ENCODE data around the gene HSF4.

The HSF4 gene

GRCh38 chr16:67148221-67148620, 16.3 kb upstream of the HSF4 start:
- Histone ChIP-seq H3K4me1 (0 out of 2 replicates have a peak, but pooled peaks cover 2% of the 10 kb centered on the region), H3K9me3 (no peaks in the 10 kb centered on the region), H3K4me3 (ENCODE audit: low read depth, low read length) (no peak overlapping the region), H3K27me3 (no peaks in the 10 kb centered on the region), H3K36me3 (peaks cover 50% of the 10 kb centered on the region)
- TF ChIP-seq CTCF (IDR thresholded peaks at IDR 0.05; ENCODE audit: low read depth, low read length), result no peak
- no peak for DNase-seq

- Histone ChIP-seq H3K36me3 (peaks cover 44% of the 10 kb centered on the region), H3K27me3 (no peaks in the 10 kb centered on the region), H3K4me1 (0 out of 2 replicates have a peak, but pooled peaks cover 2% of the 10 kb centered on the region), H3K9me3 (no peaks in the 10 kb centered on the region), H3K4me3 (ENCODE audit: low read depth, low read length) (no peak overlapping the region)
- TF ChIP-seq CTCF (IDR thresholded peaks at IDR 0.05; ENCODE audit: low read depth, low read length), result no peak
- no peak for DNase-seq
These were observed 15.8 kb upstream of the HSF4 start for GRCh38 chr16:67148656-67149275.

- no peak for TF ChIP-seq CTCF (IDR thresholded peaks at IDR 0.05; ENCODE audit: low read depth, low read length)
- DNase-seq, result peak; percentile 13
- no peaks in the 10 kb centered on the region for H3K27me3 ChIP-seq
- H3K4me3 ChIP-seq (ENCODE audit: low read depth, low read length), result no peak overlapping the region
- 0 out of 2 replicates have a peak, but pooled peaks cover 2% of the 10 kb centered on the region for H3K4me1 ChIP-seq
- peaks cover 37% of the 10 kb centered on the region for H3K36me3 ChIP-seq
- H3K9me3 ChIP-seq, result no peaks in the 10 kb centered on the region
These were observed 15.1 kb upstream of the HSF4 start for GRCh38 chr16:67149276-67150046.

- Histone ChIP-seq H3K36me3 (peaks cover 31% of the 10 kb centered on the region), H3K9me3 (no peaks in the 10 kb centered on the region), H3K4me1 (0 out of 2 replicates have a peak, but pooled peaks cover 2% of the 10 kb centered on the region), H3K27me3 (peaks cover 2% of the 10 kb centered on the region; the same call in 1 of the 2 replicates), H3K4me3 (ENCODE audit: low read depth, low read length) (peak overlapping the region; percentile 77)
- peak; percentile 72 for DNase-seq
- TF ChIP-seq CTCF (IDR thresholded peaks at IDR 0.05; ENCODE audit: low read depth, low read length), result peak; percentile 21
These were observed 14.3 kb upstream of the HSF4 start for GRCh38 chr16:67150047-67150832.

- Histone ChIP-seq H3K27me3 (peaks cover 8% of the 10 kb centered on the region), H3K4me1 (0 out of 2 replicates have a peak, but pooled peaks cover 2% of the 10 kb centered on the region), H3K4me3 (ENCODE audit: low read depth, low read length) (peak within 1 kb of the TSS; percentile 77), H3K9me3 (no peaks in the 10 kb centered on the region), H3K36me3 (peaks cover 24% of the 10 kb centered on the region)
- DNase-seq, result peak; percentile 76
- no peak for TF ChIP-seq CTCF (IDR thresholded peaks at IDR 0.05; ENCODE audit: low read depth, low read length)
These were observed 13.6 kb upstream of the HSF4 start, which contains the start of gene B3GNT9 for GRCh38 chr16:67150833-67151396. TSS of gene B3GNT9 (minus strand) at chr16:67150998. CDS start at chr16:67150485, 513 bp downstream.
